Panc1 (cell line): Measurements from ENCODE around the gene ROBO2. TPM values are rescaled to one million over a fixed set of nuclear protein-coding genes. Genes with fewer than 3 reads are reported as not detected.

Experiments
- ATAC-seq: fragments of 200-7000 bp; cut with Tn5 transposase; 2 replicates; pipeline ENCODE4 v1.9.1; 2020; ENCODE audit warnings: mild to moderate bottlenecking, moderate library complexity
- BruUV-seq: library from RNA; stranded (reverse); fragments of 400-500 nt; replicated peaks from 2 replicates; lab custom pipeline; 2021; lab: Mats Ljungman, UMichigan
- CTCF ChIA-PET: fragments of 300-600 bp; sonication (Branson Sonifier 250); formaldehyde crosslinking; loops from one replicate; lab custom pipeline; 2022; ENCODE audit warnings: antibody characterized with exemption; lab: Charles Lee
- POLR2A ChIA-PET: fragments of 300-600 bp; sonication (Branson Sonifier 250); formaldehyde crosslinking; loops from one replicate; lab custom pipeline; 2022; ENCODE audit warnings: antibody characterized with exemption; lab: Charles Lee
- DNase-seq: peaks from one replicate; pipeline ENCODE4 v3.0.0-alpha.2; 2010; ENCODE audit warnings: low read depth, low spot score
- H3K27ac ChIP-seq: 2 replicates; pipeline ENCODE4 v1.5.1; 2011; ENCODE audit warnings: mild to moderate bottlenecking, low read length, inconsistent platforms
- H3K27me3 ChIP-seq: fragments of 200-500 bp; sonication (Bioruptor generic); 2 replicates; pipeline ENCODE4 v1.6.0; 2014; ENCODE audit warnings: low read length, inconsistent platforms; ENCODE audit not compliant: control insufficient read depth, insufficient read depth
- H3K36me3 ChIP-seq: fragments of 200-500 bp; sonication (Bioruptor generic); 2 replicates; pipeline ENCODE4 v1.5.1; 2014; ENCODE audit warnings: inconsistent platforms, mild to moderate bottlenecking, low read length, moderate library complexity; ENCODE audit not compliant: control insufficient read depth, insufficient read depth
- H3K4me1 ChIP-seq: 2 replicates; pipeline ENCODE4 v1.5.1; 2011; ENCODE audit warnings: inconsistent platforms, mild to moderate bottlenecking, low read length, moderate library complexity; ENCODE audit not compliant: control insufficient read depth, insufficient read depth
- H3K4me3 ChIP-seq, 2 experiments: 2 replicates each; pipeline ENCODE4 v1.5.1; 2011 to 2012; ENCODE audit warnings: low read depth in 2 of 2, low read length in 2 of 2, mild to moderate bottlenecking in 2 of 2, inconsistent platforms in 1 of 2, moderate library complexity in 1 of 2
- H3K9me3 ChIP-seq: fragments of 200-500 bp; sonication (Bioruptor generic); 2 replicates; pipeline ENCODE4 v1.5.1; 2014; ENCODE audit warnings: low read depth, mild to moderate bottlenecking, inconsistent platforms, low read length, moderate library complexity; ENCODE audit not compliant: control insufficient read depth, insufficient read depth
- POLR2AphosphoS5 ChIP-seq: IDR thresholded peaks from 2 replicates; pipeline ENCODE4 v1.6.1; 2012; ENCODE audit warnings: mild to moderate bottlenecking, low read depth, low read length, moderate library complexity
- REST ChIP-seq, 2 experiments: IDR thresholded peaks; 2 replicates each; pipeline ENCODE4 v1.6.1; 2011 to 2012; ENCODE audit warnings: low read depth in 2 of 2, control low read depth in 1 of 2, low read length in 1 of 2, mild to moderate bottlenecking in 1 of 2, moderate library complexity in 1 of 2; ENCODE audit not compliant: insufficient read depth in 1 of 2
- SIN3A ChIP-seq: IDR thresholded peaks from 2 replicates; pipeline ENCODE4 v1.6.1; 2012; ENCODE audit warnings: low read depth, mild to moderate bottlenecking, low read length, moderate library complexity, borderline replicate concordance; ENCODE audit not compliant: insufficient read depth
- TCF7L2 ChIP-seq: IDR thresholded peaks from 2 replicates; pipeline ENCODE4 v1.6.1; 2011; ENCODE audit warnings: mild to moderate bottlenecking, low read depth, low read length, inconsistent platforms
- in situ Hi-C: cut with HindIII; loops from 2 replicates; pipeline ENCODE4 v1.10.0; 2016; ENCODE audit warnings: low sequenced_read_pairs, low pct_unique_long_range_greater_than_20kb
- intact Hi-C: fragments of 100-400 bp; cut with micrococcal nuclease; formaldehyde crosslinking; loops from one replicate; pipeline ENCODE4 v1.10.0; 2022; ENCODE audit not compliant: unreplicated experiment
- total RNA-seq: library from RNA; stranded (reverse); gene quantifications from one replicate; pipeline ENCODE4 v1.2.1, GENCODE V29; 2021; ENCODE audit not compliant: unreplicated experiment
- TF ChIP-seq, protein P1 (sequence below): fragments of 450-650 bp; IDR thresholded peaks from 2 replicates; pipeline ENCODE4 v1.5.1; 2017; ENCODE audit warnings: mild to moderate bottlenecking

The ROBO2 gene
- total RNA-seq, 1 experiment from 2014 or later: 1.3 TPM

GRCh38 chr3:77188210-77188609 lies 148.3 kb downstream of the ROBO2 start:
- no peaks in the 10 kb centered on the region for H3K36me3 ChIP-seq
- no peaks in the 10 kb centered on the region; the same call in 1 of the 2 replicates for H3K4me1 ChIP-seq
- TF ChIP-seq SIN3A (no peak), TCF7L2 (no peak), POLR2AphosphoS5 (no peak), REST (IDR thresholded peaks at IDR 0.05; ENCODE audit: insufficient read depth in 1 of 2, low read depth in 2 of 2, low read length in 1 of 2) (no peak)
- TF ChIP-seq, protein P1, sequence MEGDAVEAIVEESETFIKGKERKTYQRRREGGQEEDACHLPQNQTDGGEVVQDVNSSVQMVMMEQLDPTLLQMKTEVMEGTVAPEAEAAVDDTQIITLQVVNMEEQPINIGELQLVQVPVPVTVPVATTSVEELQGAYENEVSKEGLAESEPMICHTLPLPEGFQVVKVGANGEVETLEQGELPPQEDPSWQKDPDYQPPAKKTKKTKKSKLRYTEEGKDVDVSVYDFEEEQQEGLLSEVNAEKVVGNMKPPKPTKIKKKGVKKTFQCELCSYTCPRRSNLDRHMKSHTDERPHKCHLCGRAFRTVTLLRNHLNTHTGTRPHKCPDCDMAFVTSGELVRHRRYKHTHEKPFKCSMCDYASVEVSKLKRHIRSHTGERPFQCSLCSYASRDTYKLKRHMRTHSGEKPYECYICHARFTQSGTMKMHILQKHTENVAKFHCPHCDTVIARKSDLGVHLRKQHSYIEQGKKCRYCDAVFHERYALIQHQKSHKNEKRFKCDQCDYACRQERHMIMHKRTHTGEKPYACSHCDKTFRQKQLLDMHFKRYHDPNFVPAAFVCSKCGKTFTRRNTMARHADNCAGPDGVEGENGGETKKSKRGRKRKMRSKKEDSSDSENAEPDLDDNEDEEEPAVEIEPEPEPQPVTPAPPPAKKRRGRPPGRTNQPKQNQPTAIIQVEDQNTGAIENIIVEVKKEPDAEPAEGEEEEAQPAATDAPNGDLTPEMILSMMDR: no peak
- ATAC-seq (no peak), DNase-seq (no peak)
- intact Hi-C loops (no loop called here), in situ Hi-C loops (no loop called here)
- H3K9me3 ChIP-seq: no peaks in the 10 kb centered on the region
- H3K4me3 ChIP-seq: no peak overlapping the region
- H3K27ac ChIP-seq: no peak overlapping the region
- CTCF ChIA-PET: no interaction called here
- POLR2A ChIA-PET: no interaction called here
- BruUV-seq: no TSS peak
- H3K27me3 ChIP-seq: no peaks in the 10 kb centered on the region

- no peaks in the 10 kb centered on the region for H3K9me3 ChIP-seq
- no peak overlapping the region for H3K27ac ChIP-seq
- intact Hi-C loops (no loop called here), in situ Hi-C loops (no loop called here)
- ATAC-seq (no peak), DNase-seq (no peak)
- no peak overlapping the region for H3K4me3 ChIP-seq
- H3K4me1 ChIP-seq: no peaks in the 10 kb centered on the region; the same call in 1 of the 2 replicates
- no peaks in the 10 kb centered on the region for H3K36me3 ChIP-seq
- TF ChIP-seq REST (IDR thresholded peaks at IDR 0.05; ENCODE audit: insufficient read depth in 1 of 2, low read depth in 2 of 2, low read length in 1 of 2) (no peak), POLR2AphosphoS5 (no peak), TCF7L2 (no peak), SIN3A (no peak)
- TF ChIP-seq, protein P1: no peak
- POLR2A ChIA-PET: no interaction called here
- no TSS peak for BruUV-seq
- H3K27me3 ChIP-seq: no peaks in the 10 kb centered on the region
- CTCF ChIA-PET: no interaction called here
Measured at GRCh38 chr3:77189258-77189657, 149.4 kb downstream of the ROBO2 start.
